Astrocyte of the cerebellum (primary cell): ENCODE data around the gene CSNK2A2.

Experiments used
- DNase-seq: peaks from one replicate; pipeline ENCODE4 v3.0.0-alpha.2; 2011; ENCODE audit warnings: low read depth
- H3K4me3 ChIP-seq: 2 replicates; pipeline ENCODE4 v1.5.1; 2011; ENCODE audit warnings: mild to moderate bottlenecking, low read depth, low read length, moderate library complexity
- CTCF ChIP-seq: IDR thresholded peaks from 2 replicates; pipeline ENCODE4 v1.5.1; 2012; ENCODE audit warnings: low read length, low read depth, moderate library complexity, mild to moderate bottlenecking; ENCODE audit errors: missing control alignments
- in situ Hi-C: cut with HindIII; loops from 2 replicates; pipeline ENCODE4 v1.10.0; 2017; ENCODE audit warnings: low sequenced_read_pairs

The CSNK2A2 gene

DNA sequence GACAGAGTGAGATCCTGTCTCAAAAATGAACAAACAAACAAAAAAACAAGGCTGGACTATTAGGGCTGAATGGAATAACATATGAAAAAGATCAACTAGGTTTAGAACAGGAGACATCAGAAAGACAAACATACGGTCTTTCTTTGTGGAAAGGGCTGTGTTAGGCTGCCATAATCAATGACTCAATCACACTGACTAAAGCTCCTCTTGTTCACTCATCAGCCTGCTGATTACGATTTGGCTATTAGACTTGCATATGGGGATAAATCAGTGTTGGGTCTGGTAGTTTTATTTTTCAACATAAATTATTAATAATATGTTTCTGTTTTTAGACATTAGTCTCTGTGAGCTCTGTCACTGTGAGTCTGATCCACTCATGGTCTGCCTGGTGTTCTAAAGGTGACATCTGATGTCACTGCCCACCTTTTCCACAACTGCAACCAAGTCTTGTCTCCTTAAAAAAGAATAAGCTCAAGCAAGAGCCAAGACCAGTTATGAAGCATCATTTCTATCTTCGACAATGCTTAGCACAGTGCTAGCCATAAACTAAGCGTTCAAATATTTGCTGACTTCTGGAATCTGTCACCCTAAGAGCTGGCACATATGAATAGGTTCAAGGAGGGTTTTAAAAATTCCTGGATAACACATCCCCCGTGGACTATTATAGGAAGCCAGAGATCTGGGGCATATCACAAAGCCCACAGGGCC, 79.0 kb downstream of the CSNK2A2 start:
- in situ Hi-C loops: no loop called here
- H3K4me3 ChIP-seq: no peak overlapping the region
- DNase-seq: no peak
- no peak for TF ChIP-seq CTCF

GRCh38 chr16:58116529-58116928, 81.4 kb downstream of the CSNK2A2 start:
- no peak for DNase-seq
- TF ChIP-seq CTCF: no peak
- no peak overlapping the region for H3K4me3 ChIP-seq
- in situ Hi-C loops: no loop called here

DNA sequence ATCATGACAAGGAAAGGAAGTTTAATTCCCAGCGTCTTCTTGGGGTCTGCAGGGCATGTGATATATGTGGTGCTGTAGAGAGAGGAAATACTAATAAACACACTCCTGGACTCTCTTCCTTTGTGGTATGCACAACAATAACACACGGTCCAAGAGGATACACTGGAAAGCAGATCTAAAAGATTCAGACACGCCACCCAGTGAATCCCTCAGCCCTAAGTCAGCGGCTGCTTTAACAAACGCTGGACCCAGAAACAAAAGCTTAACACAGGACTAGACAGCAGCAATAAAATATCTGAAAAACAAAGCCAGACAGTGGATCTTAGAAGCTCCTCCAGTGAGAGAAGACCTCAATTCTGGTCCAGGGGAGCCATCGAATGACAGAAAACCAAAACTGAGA, 81.8 kb downstream of the CSNK2A2 start:
- in situ Hi-C loops: no loop called here
- no peak overlapping the region for H3K4me3 ChIP-seq
- no peak for DNase-seq
- no peak for TF ChIP-seq CTCF

- no peak overlapping the region for H3K4me3 ChIP-seq
- in situ Hi-C loops: no loop called here
- no peak for DNase-seq
- TF ChIP-seq CTCF: no peak
Measured at GRCh38 chr16:58114827-58115825, 82.8 kb downstream of the CSNK2A2 start.

DNA sequence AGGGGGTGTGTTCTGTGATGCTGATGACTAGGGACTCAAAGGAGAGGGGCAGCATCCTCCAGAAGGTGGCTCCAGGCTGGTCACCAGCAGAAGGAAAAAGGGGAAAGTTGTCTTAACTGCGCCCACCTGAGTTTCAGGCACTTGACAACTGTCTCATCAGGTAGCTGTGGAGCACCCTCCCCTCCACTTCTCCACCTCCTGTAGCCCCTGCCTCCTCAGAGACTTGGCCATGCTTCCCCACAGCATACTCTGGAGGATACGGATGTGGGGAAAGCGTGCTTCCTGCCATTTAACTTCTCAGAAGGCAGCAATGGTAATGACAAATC, 86.6 kb downstream of the CSNK2A2 start:
- in situ Hi-C loops: no loop called here
- H3K4me3 ChIP-seq: no peak overlapping the region
- TF ChIP-seq CTCF: no peak
- no peak for DNase-seq

DNA sequence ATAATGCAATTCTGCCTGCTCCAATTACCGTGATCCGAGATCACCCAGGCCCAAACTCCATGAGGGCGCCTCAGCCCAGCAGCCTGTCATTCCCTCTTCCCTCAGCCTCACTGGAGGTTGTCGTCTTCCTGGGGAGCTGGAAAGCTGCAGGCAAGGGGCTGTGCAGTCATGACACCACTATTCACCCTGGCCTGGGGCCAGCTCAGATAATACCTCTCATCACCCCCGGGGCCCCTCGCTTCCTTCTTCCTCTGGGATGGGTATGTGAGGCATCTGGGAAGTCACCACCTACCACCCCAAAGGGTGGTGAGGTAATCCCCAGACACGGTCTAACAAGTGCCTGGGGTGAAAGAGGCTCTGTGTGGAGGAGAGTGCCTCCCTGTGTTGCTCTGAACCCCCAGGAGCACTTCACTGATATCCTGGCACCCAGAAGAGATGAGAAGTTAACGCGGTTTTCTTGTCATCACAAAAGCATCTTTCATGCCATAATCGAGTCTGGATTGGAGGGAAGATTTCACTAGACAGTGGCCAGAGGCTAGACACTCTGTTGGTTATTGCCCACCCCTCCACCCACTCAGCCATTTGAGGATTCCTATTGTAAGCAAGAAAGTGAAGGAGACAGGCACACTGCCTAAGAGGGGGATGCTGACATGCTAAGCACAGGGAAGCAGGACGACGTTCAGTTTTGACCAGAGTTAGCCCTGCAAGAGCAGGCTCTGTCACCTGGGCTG, 87.2 kb downstream of the CSNK2A2 start:
- DNase-seq: no peak
- in situ Hi-C loops: no loop called here

More for the DNA sequence above, 87.2 kb downstream of the CSNK2A2 start:
- no peak for TF ChIP-seq CTCF
- no peak overlapping the region for H3K4me3 ChIP-seq
